Neuronal stem cell (in vitro differentiated cells): Measurements from ENCODE around the gene EBP.

Experiments
- DNase-seq: peaks from one replicate; pipeline ENCODE4 v3.0.0-alpha.2; 2013; ENCODE audit warnings: low spot score
- H2AFZ ChIP-seq: one replicate; pipeline ENCODE4 v1.6.1; 2013; ENCODE audit warnings: mild to moderate bottlenecking, low read length, inconsistent platforms
- H2AK5ac ChIP-seq: 2 replicates; pipeline ENCODE4 v1.6.1; 2013; ENCODE audit warnings: low read depth, mild to moderate bottlenecking, inconsistent platforms, low read length, moderate library complexity, mixed read lengths
- H2BK120ac ChIP-seq: 2 replicates; pipeline ENCODE4 v1.6.1; 2013; ENCODE audit warnings: low read depth, mild to moderate bottlenecking, inconsistent platforms, low read length, moderate library complexity, mixed read lengths
- H2BK12ac ChIP-seq: one replicate; pipeline ENCODE4 v1.6.1; 2013; ENCODE audit warnings: low read length, inconsistent platforms
- H2BK15ac ChIP-seq: 2 replicates; pipeline ENCODE4 v1.6.1; 2013; ENCODE audit warnings: mild to moderate bottlenecking, low read length, inconsistent platforms, mixed read lengths
- H2BK5ac ChIP-seq: one replicate; pipeline ENCODE4 v1.6.1; 2013; ENCODE audit warnings: inconsistent platforms, mild to moderate bottlenecking, low read length, moderate library complexity
- H3K14ac ChIP-seq: one replicate; pipeline ENCODE4 v1.6.1; 2013; ENCODE audit warnings: low read length, inconsistent platforms
- H3K18ac ChIP-seq: 2 replicates; pipeline ENCODE4 v1.6.1; 2013; ENCODE audit warnings: low read length, inconsistent platforms
- H3K23ac ChIP-seq: 2 replicates; pipeline ENCODE4 v1.6.1; 2013; ENCODE audit warnings: low read depth, mild to moderate bottlenecking, mixed read lengths, low read length, inconsistent platforms; ENCODE audit not compliant: poor library complexity
- H3K27ac ChIP-seq: replicated peaks from 3 replicates; pipeline ENCODE4 v1.5.1; 2013; ENCODE audit warnings: low read length, inconsistent platforms
- H3K27me3 ChIP-seq, 3 experiments: 2 replicates each; pipeline ENCODE4 v1.6.1; 2013; ENCODE audit warnings: low read length in 3 of 3, mild to moderate bottlenecking in 2 of 3, inconsistent platforms in 1 of 3, low read depth in 1 of 3, mixed read lengths in 1 of 3, moderate library complexity in 1 of 3; ENCODE audit not compliant: control insufficient read depth in 3 of 3, insufficient read depth in 3 of 3
- H3K36me3 ChIP-seq, 2 donors: replicated peaks in 1 of 2; 2 replicates each; pipeline ENCODE4 v1.6.1; 2013; ENCODE audit warnings: low read length in 2 of 2; ENCODE audit not compliant: control insufficient read depth in 2 of 2, insufficient read depth in 2 of 2
- H3K4ac ChIP-seq: 2 replicates; pipeline ENCODE4 v1.6.1; 2013; ENCODE audit warnings: inconsistent platforms, mild to moderate bottlenecking, low read length, moderate library complexity
- H3K4me1 ChIP-seq, 2 donors: 1 replicate in 1 of 2; 2 replicates in 1 of 2; pipeline ENCODE4 v1.6.1; 2013; ENCODE audit warnings: low read length in 2 of 2, low read depth in 1 of 2; ENCODE audit not compliant: control insufficient read depth in 2 of 2, insufficient read depth in 1 of 2
- H3K4me2 ChIP-seq: one replicate; pipeline ENCODE4 v1.6.1; 2013; ENCODE audit warnings: mild to moderate bottlenecking, low read length, inconsistent platforms; ENCODE audit not compliant: insufficient read depth, poor library complexity, severe bottlenecking
- H3K4me3 ChIP-seq, 2 donors: 2 replicates each; pipeline ENCODE4 v1.5.1; 2013; ENCODE audit warnings: low read length in 2 of 2, mild to moderate bottlenecking in 2 of 2, inconsistent platforms in 1 of 2, moderate library complexity in 1 of 2
- H3K79me1 ChIP-seq: one replicate; pipeline ENCODE4 v1.6.1; 2013; ENCODE audit warnings: low read depth, mild to moderate bottlenecking, inconsistent platforms, low read length, moderate library complexity
- H3K9ac ChIP-seq: one replicate; pipeline ENCODE4 v1.6.1; 2013; ENCODE audit warnings: mild to moderate bottlenecking, low read depth, low read length, inconsistent platforms; ENCODE audit not compliant: poor library complexity
- H3K9me3 ChIP-seq, 2 donors: replicated peaks in 1 of 2; 2 replicates each; pipeline versions ENCODE3 to v1.6.1; 2013; ENCODE audit warnings: low read length in 2 of 2, mild to moderate bottlenecking in 2 of 2, inconsistent platforms in 1 of 2, low read depth in 1 of 2, mixed read lengths in 1 of 2, moderate library complexity in 1 of 2; ENCODE audit not compliant: control insufficient read depth in 2 of 2, insufficient read depth in 1 of 2
- H4K8ac ChIP-seq: one replicate; pipeline ENCODE4 v1.6.1; 2013; ENCODE audit warnings: low read depth, mild to moderate bottlenecking, inconsistent platforms, low read length, moderate library complexity
- H4K91ac ChIP-seq: one replicate; pipeline ENCODE4 v1.6.1; 2013; ENCODE audit warnings: low read length, low read depth, mild to moderate bottlenecking, inconsistent platforms; ENCODE audit not compliant: poor library complexity
- WGBS, 2 donors: extraction: QIAGEN DNeasy Blood & Tissue Kit; methylation state at CpG; one replicate each; pipeline ENCODE4 v1.1.7; 2013; ENCODE audit warnings: missing lambda C conversion rate in 2 of 2, mixed read lengths in 1 of 2; ENCODE audit not compliant: insufficient read length in 2 of 2, insufficient replicate concordance in 1 of 2; ENCODE audit errors: extremely low coverage in 2 of 2; 5-methylcytosine and 5-hydroxymethylcytosine counted together

The EBP gene

GRCh38 chrX:48480583-48480982 lies 41.0 kb upstream of the EBP start:
- no peaks in the 10 kb centered on the region for H3K4me1 ChIP-seq
- H3K4me2 ChIP-seq = no peak overlapping the region
- no peak overlapping the region for H2BK5ac ChIP-seq
- no peak overlapping the region for H3K9ac ChIP-seq
- H3K79me1 ChIP-seq = peaks cover 2% of the 10 kb centered on the region
- H2BK15ac ChIP-seq = no peak overlapping the region
- H3K18ac ChIP-seq = no peak overlapping the region
- no peak overlapping the region for H3K4me3 ChIP-seq
- no peak overlapping the region for H3K27ac ChIP-seq
- no peak overlapping the region for H3K4ac ChIP-seq
- no peak overlapping the region for H3K14ac ChIP-seq
- no peak overlapping the region for H4K8ac ChIP-seq
- no peaks in the 10 kb centered on the region for H3K27me3 ChIP-seq
- H2BK120ac ChIP-seq = no peak overlapping the region
- H3K36me3 ChIP-seq = peaks cover 9 to 46% of the 10 kb centered on the region in 2 donors
- no peak overlapping the region for H2BK12ac ChIP-seq
- no peaks in the 10 kb centered on the region for H3K9me3 ChIP-seq
- WGBS, 2 donors = no CpG with 5 or more reads among the region's 3 CpGs
- H2AK5ac ChIP-seq = no peak overlapping the region
- no peak overlapping the region for H3K23ac ChIP-seq
- H4K91ac ChIP-seq = no peak overlapping the region
- H2AFZ ChIP-seq = no peak overlapping the region
- DNase-seq = no peak

DNA sequence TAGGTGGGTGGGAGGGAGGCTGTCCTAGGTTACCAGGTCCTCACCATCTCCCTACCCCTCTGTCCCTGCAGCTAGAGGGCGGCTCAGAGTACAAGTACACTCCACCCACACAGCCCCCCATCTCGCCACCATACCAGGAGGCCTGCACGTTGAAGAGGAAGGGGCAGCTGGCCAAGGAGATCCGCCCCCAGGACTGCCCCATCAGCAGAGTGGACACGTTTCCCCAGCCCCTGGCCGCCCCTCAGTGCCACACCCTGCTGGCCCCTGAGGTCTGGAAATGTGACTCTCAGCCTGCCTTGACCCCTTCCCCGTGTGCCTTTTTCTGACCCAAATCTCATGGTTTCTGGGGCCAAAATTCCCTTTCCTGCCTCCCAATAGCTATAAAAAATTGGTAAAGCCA lies 39.1 kb upstream of the EBP start:
- H2AFZ ChIP-seq = no peak overlapping the region
- H3K9me3 ChIP-seq = no peaks in the 10 kb centered on the region
- peaks cover 12 to 52% of the 10 kb centered on the region in 2 donors for H3K36me3 ChIP-seq
- no peak overlapping the region for H2BK12ac ChIP-seq
- H4K8ac ChIP-seq = no peak overlapping the region
- H3K14ac ChIP-seq = no peak overlapping the region
- H3K4ac ChIP-seq = no peak overlapping the region
- no peak overlapping the region for H2BK15ac ChIP-seq
- peaks cover 2% of the 10 kb centered on the region for H3K79me1 ChIP-seq
- H3K4me1 ChIP-seq = no peaks in the 10 kb centered on the region
- DNase-seq = no peak
- H3K23ac ChIP-seq = no peak overlapping the region
- no peak overlapping the region for H3K4me3 ChIP-seq
- H3K27me3 ChIP-seq = no peaks in the 10 kb centered on the region
- no peak overlapping the region for H3K27ac ChIP-seq
- no peak overlapping the region for H2BK5ac ChIP-seq
- no CpG with 5 or more reads among the region's 7 CpGs for WGBS, 2 donors
- no peak overlapping the region for H3K9ac ChIP-seq
- H2BK120ac ChIP-seq = no peak overlapping the region
- H2AK5ac ChIP-seq = no peak overlapping the region
- no peak overlapping the region for H3K4me2 ChIP-seq
- no peak overlapping the region for H4K91ac ChIP-seq
- H3K18ac ChIP-seq = no peak overlapping the region

DNA sequence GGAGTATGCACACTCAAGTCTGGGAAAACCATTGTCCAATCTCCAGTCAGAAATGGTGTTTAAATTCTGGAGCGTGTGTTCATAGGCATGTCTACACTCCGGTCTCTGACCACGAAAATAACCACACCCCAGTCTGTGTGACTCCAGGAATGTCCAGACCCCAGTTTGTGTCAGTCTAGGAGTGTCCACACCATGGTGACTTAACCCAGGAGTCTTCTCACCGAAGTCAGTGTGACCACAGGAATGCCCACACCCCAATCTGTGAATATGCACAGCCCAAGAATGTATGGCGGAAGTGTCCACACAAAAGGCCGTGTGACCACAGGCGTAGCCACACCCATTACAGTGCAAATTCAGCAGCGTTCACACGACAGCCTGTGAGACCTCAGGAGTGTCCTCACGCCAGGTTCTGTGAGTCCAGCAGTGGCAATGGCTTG lies 34.2 kb upstream of the EBP start:
- Histone ChIP-seq H2BK12ac (no peak overlapping the region), H3K9ac (no peak overlapping the region), H2AK5ac (no peak overlapping the region), H2BK5ac (no peak overlapping the region), H3K9me3 (no peaks in the 10 kb centered on the region), H4K8ac (no peak overlapping the region), H3K4ac (no peak overlapping the region), H4K91ac (no peak overlapping the region), H3K14ac (no peak overlapping the region), H3K79me1 (no peaks in the 10 kb centered on the region), H3K4me1 (no peaks in the 10 kb centered on the region), H3K18ac (no peak overlapping the region), H3K27me3 (no peaks in the 10 kb centered on the region), H2AFZ (no peak overlapping the region), H2BK120ac (no peak overlapping the region), H3K4me3 (no peak overlapping the region), H3K36me3 (peaks cover 5 to 32% of the 10 kb centered on the region in 2 donors), H3K27ac (no peak overlapping the region), H3K23ac (peak overlapping the region; percentile 80), H3K4me2 (no peak overlapping the region), H2BK15ac (no peak overlapping the region)
- no peak for DNase-seq
- WGBS, 2 donors = no CpG with 5 or more reads among the region's 10 CpGs

DNA sequence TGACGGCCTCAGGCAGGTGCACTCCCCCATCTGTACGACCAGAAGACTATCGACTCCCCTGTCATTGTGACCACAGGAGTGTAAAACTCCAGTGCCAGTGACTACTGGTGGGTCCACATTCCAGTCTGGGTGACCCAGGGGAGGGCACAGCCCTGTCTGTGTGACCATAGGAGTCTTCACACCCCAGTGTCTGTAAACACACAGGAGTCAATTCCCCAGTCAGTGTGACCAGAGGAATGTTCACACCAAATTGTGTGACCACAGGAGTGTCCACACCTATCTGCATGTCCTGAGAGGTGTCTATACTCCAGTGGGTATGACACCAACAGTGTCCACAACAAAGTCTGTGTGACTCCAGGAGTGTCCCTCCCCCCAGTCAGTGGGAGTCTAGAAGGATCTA lies 33.6 kb upstream of the EBP start:
- H3K36me3 ChIP-seq = peaks cover 3 to 25% of the 10 kb centered on the region in 2 donors
- no peaks in the 10 kb centered on the region for H3K79me1 ChIP-seq
- no peak overlapping the region for H2AK5ac ChIP-seq
- no peak overlapping the region for H2AFZ ChIP-seq
- no peak overlapping the region for H3K4me2 ChIP-seq
- no peak overlapping the region for H3K4me3 ChIP-seq
- no peak overlapping the region for H2BK12ac ChIP-seq
- no peak overlapping the region for H3K9ac ChIP-seq
- no peak overlapping the region for H3K27ac ChIP-seq
- H3K18ac ChIP-seq = no peak overlapping the region
- no peak overlapping the region for H4K91ac ChIP-seq
- H3K27me3 ChIP-seq = no peaks in the 10 kb centered on the region
- no CpG with 5 or more reads among the region's 3 CpGs for WGBS, 2 donors
- no peak overlapping the region for H3K14ac ChIP-seq
- H3K4me1 ChIP-seq = no peaks in the 10 kb centered on the region
- no peak overlapping the region for H2BK120ac ChIP-seq
- no peak overlapping the region for H2BK15ac ChIP-seq
- H3K23ac ChIP-seq = no peak overlapping the region
- H3K9me3 ChIP-seq = no peaks in the 10 kb centered on the region
- DNase-seq = no peak
- no peak overlapping the region for H4K8ac ChIP-seq
- H2BK5ac ChIP-seq = no peak overlapping the region
- H3K4ac ChIP-seq = no peak overlapping the region
